Glutamatergic neuron (in vitro differentiated cells): Measurements from ENCODE around the gene HIGD1C. TPM values are rescaled to one million over a fixed set of nuclear protein-coding genes. Genes with fewer than 3 reads are reported as not detected.
A peak's percentile ranks its signal among the peaks of the same experiment; 100 is the strongest.

ENCODE experiments used
- DNase-seq: peaks from one replicate; pipeline ENCODE4 v3.0.0; 2022
- H3K27ac Mint-ChIP-seq: one replicate; pipeline ENCODE4 v1.8.0; 2020; ENCODE audit warnings: mild to moderate bottlenecking, mixed read lengths, inconsistent platforms; ENCODE audit not compliant: unreplicated experiment
- H3K27me3 Mint-ChIP-seq: one replicate; pipeline ENCODE4 v1.8.0; 2020; ENCODE audit warnings: mild to moderate bottlenecking, moderate library complexity, mixed read lengths, inconsistent platforms; ENCODE audit not compliant: unreplicated experiment
- H3K36me3 Mint-ChIP-seq: one replicate; pipeline ENCODE4 v1.8.0; 2020; ENCODE audit warnings: mild to moderate bottlenecking, mixed read lengths, inconsistent platforms; ENCODE audit not compliant: unreplicated experiment
- H3K4me1 Mint-ChIP-seq: one replicate; pipeline ENCODE4 v1.8.0; 2020; ENCODE audit warnings: mild to moderate bottlenecking, low read depth, mixed read lengths, inconsistent platforms; ENCODE audit not compliant: unreplicated experiment
- H3K4me3 Mint-ChIP-seq: one replicate; pipeline ENCODE4 v1.8.0; 2020; ENCODE audit warnings: mild to moderate bottlenecking, mixed read lengths, inconsistent platforms; ENCODE audit not compliant: unreplicated experiment
- H3K9me3 Mint-ChIP-seq: one replicate; pipeline ENCODE4 v1.8.0; 2020; ENCODE audit warnings: mild to moderate bottlenecking, moderate library complexity, mixed read lengths, inconsistent platforms; ENCODE audit not compliant: unreplicated experiment
- CTCF ChIP-seq: fragments of 200-600 bp; sonication (generic); IDR thresholded peaks from one replicate; pipeline ENCODE4 v1.5.0; 2021; ENCODE audit not compliant: partially characterized antibody, unreplicated experiment
- total RNA-seq: library from RNA; stranded (reverse); fragmentation: NEBNext Ultra II Directional; extraction: Animal tissue kit (Norgen Biotek cat#: 25700); gene quantifications from one replicate; pipeline ENCODE4 v1.2.1, GENCODE V29; 2021; ENCODE audit not compliant: unreplicated experiment

The HIGD1C gene
- total RNA-seq, 1 donor from 2014 or later, result not detected

- no peaks in the 10 kb centered on the region for H3K36me3 Mint-ChIP-seq
- no peak overlapping the region for H3K27ac Mint-ChIP-seq
- TF ChIP-seq CTCF, result no peak
- H3K27me3 Mint-ChIP-seq, result no peaks in the 10 kb centered on the region
- H3K9me3 Mint-ChIP-seq, result no peaks in the 10 kb centered on the region
- no peak overlapping the region for H3K4me3 Mint-ChIP-seq
- no peak for DNase-seq
- H3K4me1 Mint-ChIP-seq, result peaks cover 5% of the 10 kb centered on the region
Measured at GRCh38 chr12:51005030-51005429, 52.7 kb downstream of the HIGD1C start.

GRCh38 chr12:51005671-51006070, 53.3 kb downstream of the HIGD1C start:
- no peak overlapping the region for H3K27ac Mint-ChIP-seq

GRCh38 chr12:51008329-51009055, 56.1 kb downstream of the HIGD1C start:
- H3K36me3 Mint-ChIP-seq, result no peaks in the 10 kb centered on the region
- H3K27me3 Mint-ChIP-seq, result no peaks in the 10 kb centered on the region
- no peak for DNase-seq
- H3K4me1 Mint-ChIP-seq, result peaks cover 20% of the 10 kb centered on the region
- H3K9me3 Mint-ChIP-seq, result no peaks in the 10 kb centered on the region
- no peak overlapping the region for H3K27ac Mint-ChIP-seq
- TF ChIP-seq CTCF, result no peak
- no peak overlapping the region for H3K4me3 Mint-ChIP-seq

More at GRCh38 chr12:51005671-51006070, 53.3 kb downstream of the HIGD1C start:
- Mint-ChIP-seq H3K9me3 (no peaks in the 10 kb centered on the region), H3K4me1 (peaks cover 7% of the 10 kb centered on the region), H3K4me3 (no peak overlapping the region), H3K36me3 (no peaks in the 10 kb centered on the region), H3K27me3 (no peaks in the 10 kb centered on the region)
- no peak for TF ChIP-seq CTCF
- no peak for DNase-seq

GRCh38 chr12:51009056-51009440, 56.7 kb downstream of the HIGD1C start:
- no peak for TF ChIP-seq CTCF
- no peak overlapping the region for H3K27ac Mint-ChIP-seq
- DNase-seq, result no peak

GRCh38 chr12:51011955-51012354, 59.6 kb downstream of the HIGD1C start:
- Mint-ChIP-seq H3K4me1 (peaks cover 20% of the 10 kb centered on the region), H3K27ac (no peak overlapping the region), H3K27me3 (no peaks in the 10 kb centered on the region), H3K9me3 (no peaks in the 10 kb centered on the region), H3K36me3 (no peaks in the 10 kb centered on the region), H3K4me3 (no peak overlapping the region)
- TF ChIP-seq CTCF, result no peak
- DNase-seq, result peak; percentile 23

More at GRCh38 chr12:51009056-51009440, 56.7 kb downstream of the HIGD1C start:
- Mint-ChIP-seq H3K4me3 (no peak overlapping the region), H3K4me1 (peaks cover 20% of the 10 kb centered on the region), H3K27me3 (no peaks in the 10 kb centered on the region), H3K36me3 (no peaks in the 10 kb centered on the region), H3K9me3 (no peaks in the 10 kb centered on the region)
